K562 (cell line): ENCODE data around the gene SCLY. TPM values are rescaled to one million over a fixed set of nuclear protein-coding genes. Genes with fewer than 3 reads are reported as not detected.
A peak's percentile ranks its signal among the peaks of the same experiment; 100 is the strongest.

Experiments used
- ATAC-seq: fragments of 200-7000 bp; cut with Tn5 transposase; 3 replicates; pipeline ENCODE4 v1.9.1; 2020; ENCODE audit warnings: moderate library complexity
- BruUV-seq: library from RNA; stranded (reverse); fragments of 400-500 nt; replicated peaks from 2 replicates; lab custom pipeline; 2021; lab: Mats Ljungman, UMichigan
- CTCF ChIA-PET: fragments of 300-600 bp; formaldehyde crosslinking; extraction: SDS; loops from one replicate; lab custom pipeline; 2021; ENCODE audit warnings: low intra/inter-chr PET ratio; lab: Yijun Ruan, JAX
- POLR2A ChIA-PET: fragments of 300-600, 350-650 bp; sonication (Branson Sonifier 250); formaldehyde crosslinking; extraction: SDS; loops from one replicate; lab custom pipeline; 2021; ENCODE audit warnings: antibody characterized with exemption, inconsistent platforms; lab: Yijun Ruan, JAX
- DNase-seq, 4 experiments: peaks; one replicate each; pipeline versions ENCODE4 v3.0.0 to v3.0.0-alpha.2; 2011 to 2018; ENCODE audit warnings: low spot score in 3 of 4, mixed read lengths in 3 of 4; ENCODE audit errors: extremely low read depth in 1 of 4
- FAIRE-seq: peaks from 2 replicates; lab custom pipeline; 2011; peaks lifted over from hg19 to GRCh38; lab: Jason Lieb, UNC
- H2AFZ ChIP-seq: 2 replicates; pipeline ENCODE4 v1.6.0; 2011; ENCODE audit warnings: low read depth, low read length, control low read depth, inconsistent platforms
- H3K27ac ChIP-seq: fragments of 200-600 bp; 3 replicates; pipeline ENCODE4 v1.8.0; 2011; ENCODE audit warnings: low read depth, mild to moderate bottlenecking, control low read depth, inconsistent platforms, low read length, moderate library complexity, mixed read lengths; ENCODE audit errors: extremely low read depth
- H3K27me3 ChIP-seq, 2 experiments: fragments of 300-600 bp in 1 of 2; 2 replicates in 1 of 2; 3 replicates in 1 of 2; pipeline versions ENCODE4 v1.6.0 to v1.8.0; 2011; ENCODE audit warnings: inconsistent platforms in 2 of 2, low read length in 2 of 2, mild to moderate bottlenecking in 1 of 2, mixed read lengths in 1 of 2, moderate library complexity in 1 of 2; ENCODE audit not compliant: control insufficient read depth in 2 of 2, insufficient read depth in 2 of 2
- H3K36me3 ChIP-seq: fragments of 300-600 bp; 3 replicates; pipeline ENCODE4 v1.8.0; 2011; ENCODE audit warnings: mild to moderate bottlenecking, low read length, inconsistent platforms; ENCODE audit not compliant: control insufficient read depth, insufficient read depth
- H3K4me1 ChIP-seq, 2 experiments: fragments of 200-600 bp in 1 of 2; replicated peaks in 1 of 2; 2 replicates in 1 of 2; 3 replicates in 1 of 2; pipeline versions ENCODE4 v1.5.1 to v1.8.0; 2011; ENCODE audit warnings: inconsistent platforms in 2 of 2, low read length in 2 of 2, mild to moderate bottlenecking in 1 of 2, mixed read lengths in 1 of 2, moderate library complexity in 1 of 2; ENCODE audit not compliant: control insufficient read depth in 2 of 2, insufficient read depth in 2 of 2
- H3K4me2 ChIP-seq: 2 replicates; pipeline ENCODE4 v1.6.1; 2011; ENCODE audit warnings: low read length, control low read depth, inconsistent platforms, mixed read lengths; ENCODE audit not compliant: insufficient read depth
- H3K4me3 ChIP-seq: fragments of 200-600 bp; sonication (generic), shearing (Covaris generic); 2 replicates; pipeline ENCODE4 v1.5.1; 2016; ENCODE audit warnings: control low read depth, inconsistent platforms
- H3K79me2 ChIP-seq: fragments of 200-600 bp; 3 replicates; pipeline ENCODE4 v1.8.0; 2011; ENCODE audit warnings: low read length, inconsistent platforms; ENCODE audit not compliant: control insufficient read depth, insufficient read depth
- H3K9ac ChIP-seq, 2 experiments: 2 replicates each; pipeline versions ENCODE4 v1.6.0 to v1.6.1; 2011; ENCODE audit warnings: low read depth in 2 of 2, low read length in 2 of 2, control low read depth in 1 of 2, inconsistent platforms in 1 of 2, mild to moderate bottlenecking in 1 of 2, mixed read lengths in 1 of 2; ENCODE audit not compliant: insufficient read depth in 1 of 2
- H3K9me1 ChIP-seq: one replicate; pipeline ENCODE4 v1.6.0; 2011; ENCODE audit warnings: inconsistent platforms, mild to moderate bottlenecking, low read length, moderate library complexity; ENCODE audit not compliant: control insufficient read depth, insufficient read depth
- H3K9me3 ChIP-seq: replicated peaks from 2 replicates; pipeline ENCODE4 v1.5.1; 2011; ENCODE audit warnings: low read depth, low read length, inconsistent platforms; ENCODE audit not compliant: control insufficient read depth, insufficient read depth
- H4K20me1 ChIP-seq: replicated peaks from 2 replicates; pipeline ENCODE4 v1.6.1; 2011; ENCODE audit warnings: low read length, inconsistent platforms, mixed read lengths; ENCODE audit not compliant: control insufficient read depth, insufficient read depth
- BHLHE40 ChIP-seq: IDR thresholded peaks from 2 replicates; pipeline ENCODE4 v1.6.1; 2011; ENCODE audit warnings: low read length, improper control_type of control experiment
- CBX3 ChIP-seq, 2 experiments: IDR thresholded peaks; 1 replicate in 1 of 2; 2 replicates in 1 of 2; pipeline ENCODE4 v1.6.1; 2012; ENCODE audit warnings: inconsistent platforms in 2 of 2, low read length in 2 of 2, borderline replicate concordance in 1 of 2, control low read depth in 1 of 2
- SIX5 ChIP-seq, 2 experiments: IDR thresholded peaks; 2 replicates each; pipeline ENCODE4 v1.6.1; 2011; ENCODE audit warnings: low read length in 2 of 2, borderline replicate concordance in 1 of 2, low read depth in 1 of 2, mild to moderate bottlenecking in 1 of 2, moderate library complexity in 1 of 2; ENCODE audit not compliant: insufficient read depth in 1 of 2
- TRIM24 ChIP-seq, 2 experiments: fragments of 450-650 bp; IDR thresholded peaks; 2 replicates each; pipeline ENCODE4 v1.6.1; 2016
- TRIM28 ChIP-seq: fragments of 450-650 bp; IDR thresholded peaks from 2 replicates; pipeline ENCODE4 v1.6.1; 2017
- ZNF121 ChIP-seq: sonication (generic); formaldehyde crosslinking; conservative IDR thresholded peaks from 2 replicates; pipeline ENCODE4 v1.8.0; 2022; ENCODE audit warnings: missing genetic modification reagents
- ZNF175 ChIP-seq: fragments of 200-800 bp; sonication (Bioruptor generic); IDR thresholded peaks from 2 replicates; pipeline ENCODE4 v1.6.1; 2016; ENCODE audit warnings: low read depth, mild to moderate bottlenecking, missing genetic modification characterization, missing compliant biosample characterization
- WGBS: fragments of 100-300 bp; shearing (Covaris generic); methylation state at CpG from one replicate; pipeline ENCODE4 v1.1.6; 2016; ENCODE audit warnings: low coverage, mixed read lengths; ENCODE audit not compliant: insufficient coverage; ENCODE audit errors: missing lambda C conversion rate; 5-methylcytosine and 5-hydroxymethylcytosine counted together
- in situ Hi-C: fragments of 300-500 bp; cut with MboI; formaldehyde crosslinking; loops from 4 replicates; pipeline ENCODE4 v1.15.0; 2018; ENCODE audit warnings: inconsistent platforms, mixed read lengths
- intact Hi-C: fragments of 100-400 bp; cut with micrococcal nuclease; formaldehyde crosslinking; loops from 2 replicates; pipeline ENCODE4 v1.14.2; 2022
- polyA plus RNA-seq, 8 experiments: library from polyadenylated mRNA; depleted of rRNA in 4 of 8; stranded (reverse) in 5 of 8; unstranded in 3 of 8; fragments of >200 nt; fragmentation: Nextera tagmentation in 2 of 8; fragmentation: Illumina TruSeq in 1 of 8; extraction: Ambion mirVana in 2 of 8; extraction: Trizol in 1 of 8; gene quantifications; 2 replicates each; pipeline versions ENCODE4 v1.2.1 to v1.2.3, GENCODE V29; 2011 to 2014; ENCODE audit warnings: inconsistent platforms in 1 of 8, missing spikeins in 1 of 8
- total RNA-seq, 7 experiments: library from RNA; depleted of rRNA in 6 of 7; stranded (reverse); fragments of >200 nt in 6 of 7; fragmentation: Illumina TruSeq in 2 of 7; extraction: Trizol in 2 of 7; gene quantifications; 2 replicates each; pipeline versions ENCODE4 v1.2.1 to v1.2.3, GENCODE V29; 2011 to 2021; ENCODE audit warnings: low replicate concordance in 1 of 7

SCLY gene
- total and polyA plus RNA-seq, 9 of the 15 experiments (the other 6 are each of a cell fraction or from before 2014, with no cell fraction given): 2.6 to 32.2 (median 21.1) TPM

GRCh38 chr2:238055841-238056240 is 5.0 kb upstream of the SCLY start:
- CTCF ChIA-PET: no interaction called here
- no peaks in the 10 kb centered on the region for H3K9me1 ChIP-seq
- intact Hi-C loops: no loop called here
- no peaks in the 10 kb centered on the region for H3K27me3 ChIP-seq
- 0 out of 2 replicates have a peak, but pooled peaks cover 1% of the 10 kb centered on the region for H3K9me3 ChIP-seq
- FAIRE-seq (no peak), ATAC-seq (no peak), DNase-seq (no peak)
- no peak overlapping the region for H3K4me2 ChIP-seq
- no TSS peak for BruUV-seq
- in situ Hi-C loops: no loop called here
- no peaks in the 10 kb centered on the region for H3K36me3 ChIP-seq
- H3K27ac ChIP-seq: no peak overlapping the region
- no peak overlapping the region for H3K9ac ChIP-seq
- H4K20me1 ChIP-seq: no peaks in the 10 kb centered on the region
- WGBS: 45% methylated on average over 2 of the region's 3 CpGs
- TF ChIP-seq TRIM24 (IDR thresholded peaks at IDR 0.05) (peak; percentile 52 to 53; a peak in 2 of 4 replicates), BHLHE40 (peak; percentile 41; the same call in 1 of the 2 replicates), ZNF175 (CRISPR knock-in tag) (no peak), CBX3 (IDR thresholded peaks at IDR 0.05; ENCODE audit: borderline replicate concordance in 1 of 2, low read length in 2 of 2) (peak in 1 of 2 experiments; percentile 74; a peak in 1 of 3 replicates), TRIM28 (peak; percentile 67), SIX5 (IDR thresholded peaks at IDR 0.05; ENCODE audit: borderline replicate concordance in 1 of 2, insufficient read depth in 1 of 2, low read depth in 1 of 2, low read length in 2 of 2) (no peak), ZNF121 (peak; percentile 85)
- no peak overlapping the region for H3K4me3 ChIP-seq
- POLR2A ChIA-PET: no interaction called here
- no peak overlapping the region for H2AFZ ChIP-seq
- H3K79me2 ChIP-seq: peaks cover 7% of the 10 kb centered on the region; the same call in 2 of the 3 replicates
- peaks cover 0 to 5% of the 10 kb centered on the region in 2 experiments; a peak in 3 of 5 replicates for H3K4me1 ChIP-seq
